ENCODE measurements around the gene TTC1. TPM values are rescaled to one million over a fixed set of nuclear protein-coding genes. Genes with fewer than 3 reads are reported as not detected.

TTC1 gene
- total RNA-seq, 1 experiment from 2014 or later = 84.6 TPM

DNA sequence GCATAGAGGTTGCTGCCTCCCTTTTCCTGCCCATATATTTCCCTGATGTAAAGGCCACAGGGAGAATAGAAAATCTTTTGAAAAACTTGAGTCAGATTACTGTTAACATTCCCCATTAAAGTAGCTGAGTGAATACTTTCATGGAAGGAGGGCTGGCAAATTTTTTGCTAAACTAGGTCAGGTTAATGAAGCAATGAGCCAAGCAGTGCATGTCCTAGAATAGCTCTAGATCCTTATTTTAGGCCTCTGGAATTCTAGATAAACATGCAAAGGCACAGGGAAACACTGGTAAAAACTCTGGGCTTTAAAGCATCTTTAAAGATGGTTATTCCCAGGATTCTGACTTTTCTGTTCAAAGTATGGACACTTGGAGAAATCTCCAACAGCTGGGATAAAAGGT is 27.9 kb downstream of the TTC1 start:
- BruUV-seq (replicated peaks) = no TSS peak
- ChIA-PET CTCF (interaction anchor here (0.5 to 1.3 kb wide), 7 partner anchors 15 to 354 kb away, joined by 3 to 8 read pairs (median 3); no protein-coding TSS in a partner anchor), POLR2A (no interaction called here)
- TF ChIP-seq, protein P1, sequence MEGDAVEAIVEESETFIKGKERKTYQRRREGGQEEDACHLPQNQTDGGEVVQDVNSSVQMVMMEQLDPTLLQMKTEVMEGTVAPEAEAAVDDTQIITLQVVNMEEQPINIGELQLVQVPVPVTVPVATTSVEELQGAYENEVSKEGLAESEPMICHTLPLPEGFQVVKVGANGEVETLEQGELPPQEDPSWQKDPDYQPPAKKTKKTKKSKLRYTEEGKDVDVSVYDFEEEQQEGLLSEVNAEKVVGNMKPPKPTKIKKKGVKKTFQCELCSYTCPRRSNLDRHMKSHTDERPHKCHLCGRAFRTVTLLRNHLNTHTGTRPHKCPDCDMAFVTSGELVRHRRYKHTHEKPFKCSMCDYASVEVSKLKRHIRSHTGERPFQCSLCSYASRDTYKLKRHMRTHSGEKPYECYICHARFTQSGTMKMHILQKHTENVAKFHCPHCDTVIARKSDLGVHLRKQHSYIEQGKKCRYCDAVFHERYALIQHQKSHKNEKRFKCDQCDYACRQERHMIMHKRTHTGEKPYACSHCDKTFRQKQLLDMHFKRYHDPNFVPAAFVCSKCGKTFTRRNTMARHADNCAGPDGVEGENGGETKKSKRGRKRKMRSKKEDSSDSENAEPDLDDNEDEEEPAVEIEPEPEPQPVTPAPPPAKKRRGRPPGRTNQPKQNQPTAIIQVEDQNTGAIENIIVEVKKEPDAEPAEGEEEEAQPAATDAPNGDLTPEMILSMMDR (IDR thresholded peaks at IDR 0.05; ENCODE audit: unreplicated experiment) = no peak
- Mint-ChIP-seq H3K27ac (ENCODE audit: low read depth, unreplicated experiment) (no peak overlapping the region), H3K36me3 (ENCODE audit: insufficient read depth, unreplicated experiment) (peaks cover 74% of the 10 kb centered on the region), H3K4me1 (ENCODE audit: insufficient read depth, unreplicated experiment) (no peaks in the 10 kb centered on the region), H3K9me3 (ENCODE audit: unreplicated experiment) (no peaks in the 10 kb centered on the region), H3K4me3 (ENCODE audit: unreplicated experiment) (no peak overlapping the region), H3K27me3 (ENCODE audit: insufficient read depth, unreplicated experiment) (no peaks in the 10 kb centered on the region)
- no peak for DNase-seq (ENCODE audit: unreplicated experiment)
- intact Hi-C loops (cut with micrococcal nuclease) = no loop called here

DNA sequence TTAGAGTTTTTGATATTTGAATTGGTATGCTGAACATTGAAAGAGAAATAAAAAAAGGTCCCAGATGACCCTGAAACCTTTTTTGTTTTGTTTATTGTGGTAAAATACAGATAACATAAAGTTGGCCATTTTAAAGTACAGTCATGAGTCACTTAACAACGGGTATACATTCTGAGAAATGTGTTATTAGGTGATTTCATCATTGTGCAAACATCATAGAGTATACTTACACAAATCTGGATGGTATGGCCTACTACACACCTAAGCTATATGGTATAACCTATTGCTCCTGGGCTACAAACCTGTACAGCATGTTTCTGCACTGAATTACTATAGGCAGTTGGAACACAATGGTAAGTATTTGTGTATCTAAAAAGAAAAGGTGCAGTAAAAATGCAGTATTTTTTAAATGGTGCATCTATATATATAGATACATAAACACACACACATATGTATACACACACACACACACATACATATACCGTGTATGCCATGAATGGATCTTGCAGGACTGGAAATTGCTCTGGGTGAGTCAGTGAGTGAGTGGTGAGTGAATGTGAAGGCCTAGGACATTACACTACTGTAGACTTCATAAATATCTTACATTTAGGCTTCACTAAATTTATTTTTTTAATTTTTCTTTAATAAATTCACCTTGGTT is 31.0 kb downstream of the TTC1 start:
- peaks cover 63% of the 10 kb centered on the region for H3K36me3 Mint-ChIP-seq (ENCODE audit: insufficient read depth, unreplicated experiment)
- H3K9me3 Mint-ChIP-seq (ENCODE audit: unreplicated experiment) = no peaks in the 10 kb centered on the region
- BruUV-seq (replicated peaks) = no TSS peak
- POLR2A ChIA-PET = interaction anchor here (0.7 to 1.5 kb wide), 5 partner anchors 9 to 443 kb away, joined by 3 to 4 read pairs (median 3); no protein-coding TSS in a partner anchor
- H3K27me3 Mint-ChIP-seq (ENCODE audit: insufficient read depth, unreplicated experiment) = no peaks in the 10 kb centered on the region
- TF ChIP-seq, protein P1 (IDR thresholded peaks at IDR 0.05; ENCODE audit: unreplicated experiment) = no peak
- no peaks in the 10 kb centered on the region for H3K4me1 Mint-ChIP-seq (ENCODE audit: insufficient read depth, unreplicated experiment)
- intact Hi-C loops (cut with micrococcal nuclease) = no loop called here
- peak; percentile 31 for DNase-seq (ENCODE audit: unreplicated experiment)
- CTCF ChIA-PET = interaction anchor here (0.6 to 2.2 kb wide), 8 partner anchors 14 to 351 kb away, joined by 3 to 14 read pairs (median 3); no protein-coding TSS in a partner anchor
- H3K27ac Mint-ChIP-seq (ENCODE audit: low read depth, unreplicated experiment) = peak overlapping the region; percentile 49
- H3K4me3 Mint-ChIP-seq (ENCODE audit: unreplicated experiment) = no peak overlapping the region

DNA sequence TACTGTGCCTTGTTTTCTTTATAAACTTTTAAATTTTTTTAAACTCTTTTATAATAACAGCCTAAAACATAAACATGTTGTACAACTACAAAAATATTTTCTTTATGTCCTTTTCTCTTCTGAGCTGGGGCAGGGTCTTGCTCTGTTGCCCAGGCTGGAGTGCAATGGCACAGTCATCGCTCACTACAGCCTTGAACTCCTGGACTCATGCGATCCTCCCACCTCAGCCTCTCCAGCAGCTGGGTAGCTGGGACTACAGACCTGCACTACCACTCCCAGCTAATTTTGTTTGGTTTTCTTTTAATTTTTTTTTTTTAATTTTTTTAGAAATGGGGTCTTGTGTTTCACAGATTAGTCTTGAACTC is 31.5 kb downstream of the TTC1 start:
- POLR2A ChIA-PET = interaction anchor here (0.8 to 1.1 kb wide), 2 partner anchors 9 to 15 kb away, joined by 3 to 4 read pairs; no protein-coding TSS in a partner anchor
- CTCF ChIA-PET = interaction anchor here (0.6 to 2.2 kb wide), 6 partner anchors 14 to 1715 kb away, joined by 3 to 14 read pairs (median 4); no protein-coding TSS in a partner anchor
- H3K9me3 Mint-ChIP-seq (ENCODE audit: unreplicated experiment) = no peaks in the 10 kb centered on the region
- no TSS peak for BruUV-seq (replicated peaks)
- no peaks in the 10 kb centered on the region for H3K4me1 Mint-ChIP-seq (ENCODE audit: insufficient read depth, unreplicated experiment)
- intact Hi-C loops (cut with micrococcal nuclease) = no loop called here
- no peak for DNase-seq (ENCODE audit: unreplicated experiment)
- no peak overlapping the region for H3K27ac Mint-ChIP-seq (ENCODE audit: low read depth, unreplicated experiment)
- TF ChIP-seq, protein P1 (IDR thresholded peaks at IDR 0.05; ENCODE audit: unreplicated experiment) = no peak
- H3K27me3 Mint-ChIP-seq (ENCODE audit: insufficient read depth, unreplicated experiment) = no peaks in the 10 kb centered on the region
- H3K36me3 Mint-ChIP-seq (ENCODE audit: insufficient read depth, unreplicated experiment) = peaks cover 61% of the 10 kb centered on the region
- H3K4me3 Mint-ChIP-seq (ENCODE audit: unreplicated experiment) = no peak overlapping the region

DNA sequence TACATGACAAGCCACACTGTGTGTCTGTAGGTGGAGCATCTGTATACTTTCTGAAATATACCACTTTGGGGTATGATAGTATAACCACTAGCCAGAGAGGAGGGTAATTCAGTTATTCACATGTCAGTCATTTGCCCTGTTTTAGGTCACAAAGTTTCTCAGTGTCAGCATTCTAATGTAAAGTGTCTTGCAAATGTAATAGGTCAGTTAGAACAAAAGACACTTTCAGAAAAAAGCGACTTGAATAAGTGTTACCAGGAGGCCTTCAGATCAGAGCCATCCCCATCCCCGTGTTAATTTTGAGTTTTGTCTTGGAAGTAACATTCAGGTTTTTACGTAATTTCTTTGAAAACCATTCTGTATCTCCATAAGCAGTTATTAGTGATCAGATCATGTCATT is 33.7 kb downstream of the TTC1 start:
- intact Hi-C loops (cut with micrococcal nuclease) = no loop called here
- ChIA-PET POLR2A (no interaction called here), CTCF (interaction anchor here (1.2 kb wide), 1 partner anchor 21 kb away, joined by 5 read pairs; no protein-coding TSS in a partner anchor)
- BruUV-seq (replicated peaks) = no TSS peak
- TF ChIP-seq, protein P1 (IDR thresholded peaks at IDR 0.05; ENCODE audit: unreplicated experiment) = no peak
- no peak for DNase-seq (ENCODE audit: unreplicated experiment)
- Mint-ChIP-seq H3K9me3 (ENCODE audit: unreplicated experiment) (no peaks in the 10 kb centered on the region), H3K36me3 (ENCODE audit: insufficient read depth, unreplicated experiment) (peaks cover 46% of the 10 kb centered on the region), H3K4me1 (ENCODE audit: insufficient read depth, unreplicated experiment) (peaks cover 6% of the 10 kb centered on the region), H3K27me3 (ENCODE audit: insufficient read depth, unreplicated experiment) (no peaks in the 10 kb centered on the region), H3K27ac (ENCODE audit: low read depth, unreplicated experiment) (no peak overlapping the region), H3K4me3 (ENCODE audit: unreplicated experiment) (no peak overlapping the region)
